Right kidney (tissue), 9 donors: ENCODE measurements around the gene SOCS2.
"Not testable (repeated sequence)": the region's sequence is repeated elsewhere in the genome, so short reads cannot be mapped to it uniquely, and the experiment has no call there.

Experiments
- DNase-seq: peaks from one replicate; pipeline ENCODE4 v3.0.0-alpha.2; 2016
- long read RNA-seq, 8 donors: transcript quantifications; one replicate each; lab custom pipeline, GENCODE V29; 2026

The SOCS2 gene, protein sequence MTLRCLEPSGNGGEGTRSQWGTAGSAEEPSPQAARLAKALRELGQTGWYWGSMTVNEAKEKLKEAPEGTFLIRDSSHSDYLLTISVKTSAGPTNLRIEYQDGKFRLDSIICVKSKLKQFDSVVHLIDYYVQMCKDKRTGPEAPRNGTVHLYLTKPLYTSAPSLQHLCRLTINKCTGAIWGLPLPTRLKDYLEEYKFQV
- long read RNA-seq, donor 1, transcript SOCS2-210 (2 exons, 1,716 nt) = major isoform, 6 of 14 reads
- long read RNA-seq, donor 1, partial matches to known transcripts = 0 of 14 reads
- long read RNA-seq, donor 1, other reads (novel, unspliced or antisense) = 0 of 14 reads
- long read RNA-seq, donor 2, transcript SOCS2-202 (3 exons, 1,065 nt) = major isoform, 6 of 15 reads
- long read RNA-seq, donor 2, partial matches to known transcripts = 5 of 15 reads
- long read RNA-seq, donor 2, other reads (novel, unspliced or antisense) = 0 of 15 reads
- long read RNA-seq, donor 3, partial matches to known transcripts = 0 of 6 reads
- long read RNA-seq, donor 3, other reads (novel, unspliced or antisense) = 0 of 6 reads
- long read RNA-seq, donor 4, transcript SOCS2-202 (3 exons, 1,065 nt) = major isoform, 6 of 14 reads
- long read RNA-seq, donor 4, partial matches to known transcripts = 0 of 14 reads
- long read RNA-seq, donor 4, other reads (novel, unspliced or antisense) = 0 of 14 reads
- long read RNA-seq, donor 5, transcript SOCS2-206 (3 exons, 2,391 nt) = major isoform, 5 of 10 reads
- long read RNA-seq, donor 5, partial matches to known transcripts = 0 of 10 reads
- long read RNA-seq, donor 5, other reads (novel, unspliced or antisense) = 0 of 10 reads
- long read RNA-seq, donor 6, partial matches to known transcripts = 0 of 6 reads
- long read RNA-seq, donor 6, other reads (novel, unspliced or antisense) = 0 of 6 reads
- long read RNA-seq, donor 7, transcript SOCS2-202 (3 exons, 1,065 nt) = minor isoform, 7 of 21 reads
- long read RNA-seq, donor 7, transcript SOCS2-206 (3 exons, 2,391 nt) = minor isoform, 5 of 21 reads
- long read RNA-seq, donor 7, transcript SOCS2-210 (2 exons, 1,716 nt) = major isoform, 8 of 21 reads
- long read RNA-seq, donor 7, partial matches to known transcripts = 0 of 21 reads
- long read RNA-seq, donor 7, other reads (novel, unspliced or antisense) = 0 of 21 reads
- long read RNA-seq, donor 8, transcript SOCS2-206 (3 exons, 2,391 nt) = major isoform, 7 of 18 reads
- long read RNA-seq, donor 8, transcript SOCS2-202 (3 exons, 1,065 nt) = major isoform, 7 of 18 reads
- long read RNA-seq, donor 8, partial matches to known transcripts = 0 of 18 reads
- long read RNA-seq, donor 8, other reads (novel, unspliced or antisense) = 0 of 18 reads

DNA sequence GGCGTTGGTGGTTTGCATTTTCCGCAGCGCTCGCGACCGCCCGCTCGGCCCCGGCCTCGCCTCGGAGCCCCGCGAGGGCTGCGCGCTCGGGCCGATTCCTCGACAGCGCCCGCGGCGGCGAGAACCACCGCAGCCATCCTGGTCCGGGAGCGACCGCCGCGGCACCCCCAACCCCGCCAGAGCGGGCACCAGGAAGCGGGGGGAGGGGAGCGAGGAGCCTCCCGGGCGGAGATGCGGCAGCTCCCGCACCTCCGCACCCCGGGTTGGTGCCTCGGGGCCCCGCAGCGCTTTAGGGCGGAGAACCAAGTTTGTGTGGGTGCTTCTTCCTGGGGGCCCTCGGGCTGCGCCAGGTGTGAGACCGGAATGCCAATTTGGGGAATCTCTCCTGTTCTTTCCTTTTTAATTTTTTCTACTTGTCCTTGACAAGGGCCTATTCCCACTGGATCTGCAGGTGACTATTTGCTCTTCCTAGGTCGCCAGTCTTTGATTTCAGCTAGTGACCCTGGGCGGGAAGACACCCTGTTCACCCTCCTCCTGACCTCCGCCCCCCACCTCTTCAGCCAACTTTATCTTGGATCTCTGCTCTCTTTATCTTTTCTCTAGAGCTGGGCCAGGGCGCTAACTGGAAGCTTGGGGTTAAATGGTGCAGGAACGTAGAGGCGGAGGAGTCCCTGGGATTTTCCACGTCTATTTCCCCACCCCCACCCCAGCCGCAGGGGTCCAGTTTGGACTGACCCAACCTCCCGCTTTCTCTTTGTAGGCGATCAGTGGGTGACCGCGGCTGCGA, at the start of gene SOCS2:
Gene SOCS2 (plus strand): TSS at position 751 of the 787 bp plus-strand sequence. CDS start 223 bp downstream, outside the sequence.
- DNase-seq = peak; percentile 88

DNA sequence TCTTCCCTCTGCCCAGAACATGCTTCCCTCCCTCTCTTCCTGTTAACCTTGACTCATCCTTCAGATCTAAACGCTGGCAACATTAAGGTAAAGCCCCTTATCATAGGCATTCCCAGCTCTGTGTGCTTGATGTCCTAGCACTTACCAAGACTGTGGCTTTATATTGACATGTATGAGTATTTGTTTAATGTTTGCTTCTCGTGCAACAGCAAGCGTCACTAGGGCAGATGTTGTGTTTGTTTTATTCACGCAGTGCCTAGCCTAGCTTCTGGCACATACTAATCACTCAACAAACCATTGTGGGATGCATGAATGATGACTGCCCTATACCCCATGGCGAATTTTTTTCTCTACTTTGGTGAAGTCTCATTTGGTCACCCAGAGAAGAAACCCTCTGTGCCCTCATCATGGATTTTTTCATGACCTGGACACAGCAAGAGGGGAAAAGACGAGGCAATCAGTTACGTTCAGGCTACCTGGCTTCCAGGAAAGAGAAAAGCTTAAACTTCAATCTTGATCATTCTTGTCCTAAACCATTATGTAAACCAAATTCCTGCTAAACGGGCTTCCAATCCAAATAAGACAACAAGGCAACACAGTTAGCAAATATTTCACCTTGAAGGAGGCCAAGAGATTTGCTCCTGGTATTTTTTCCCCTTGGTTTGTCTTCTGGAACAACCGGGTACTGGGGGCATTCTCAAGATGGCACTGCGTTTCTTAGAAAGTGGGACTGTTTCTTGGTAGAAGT, 47.9 kb upstream of the SOCS2 start:
- no peak for DNase-seq

DNA sequence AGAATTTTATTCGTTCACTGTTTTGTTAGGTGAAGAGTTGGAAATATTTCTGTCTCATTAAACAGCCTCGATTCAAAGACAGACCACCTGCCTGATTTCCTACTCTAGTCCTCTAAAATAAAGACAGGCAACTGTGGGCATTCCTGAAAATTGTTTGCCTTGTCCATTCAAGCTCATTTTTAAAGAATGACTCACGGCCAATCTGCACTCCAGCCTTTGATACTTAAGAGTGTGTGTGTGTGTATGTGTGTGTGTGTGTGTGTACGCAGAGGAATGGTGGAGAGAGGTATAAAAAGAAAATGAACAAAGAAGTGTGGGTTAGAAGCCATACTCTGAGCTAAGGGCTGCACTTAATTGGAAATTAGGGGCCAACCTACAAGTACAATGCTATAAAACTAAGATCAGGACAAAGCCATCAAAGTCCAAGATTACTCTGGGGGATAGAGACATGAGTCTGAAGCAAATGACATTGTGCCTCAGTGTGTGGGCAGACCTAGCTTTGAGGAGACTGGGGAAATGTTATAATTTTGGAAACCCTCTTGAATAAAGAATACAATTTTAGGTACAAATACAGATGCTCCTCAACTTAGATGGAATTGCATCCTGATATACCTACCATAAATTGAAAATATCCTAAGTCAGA, 45.6 kb upstream of the SOCS2 start:
- no peak for DNase-seq

DNA sequence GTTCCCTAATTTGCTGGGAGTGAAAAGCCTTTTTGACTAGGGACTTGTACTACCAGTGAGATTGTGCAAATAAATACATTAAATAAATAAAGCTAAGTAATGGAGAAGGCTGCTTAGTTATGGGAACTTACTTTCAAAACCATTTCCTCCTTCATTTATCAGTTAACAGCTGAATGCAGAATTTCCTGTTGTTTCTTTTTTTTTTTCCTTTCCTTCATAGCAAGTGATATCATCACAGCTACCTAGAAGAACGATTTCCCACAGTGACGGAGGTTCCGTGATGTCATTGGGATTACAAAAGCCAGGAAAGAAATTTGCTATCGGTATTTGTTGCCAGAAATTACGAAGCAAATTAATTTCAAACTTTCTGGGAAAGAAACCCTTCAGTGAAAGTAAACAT, 42.1 kb upstream of the SOCS2 start:
- no peak for DNase-seq

DNA sequence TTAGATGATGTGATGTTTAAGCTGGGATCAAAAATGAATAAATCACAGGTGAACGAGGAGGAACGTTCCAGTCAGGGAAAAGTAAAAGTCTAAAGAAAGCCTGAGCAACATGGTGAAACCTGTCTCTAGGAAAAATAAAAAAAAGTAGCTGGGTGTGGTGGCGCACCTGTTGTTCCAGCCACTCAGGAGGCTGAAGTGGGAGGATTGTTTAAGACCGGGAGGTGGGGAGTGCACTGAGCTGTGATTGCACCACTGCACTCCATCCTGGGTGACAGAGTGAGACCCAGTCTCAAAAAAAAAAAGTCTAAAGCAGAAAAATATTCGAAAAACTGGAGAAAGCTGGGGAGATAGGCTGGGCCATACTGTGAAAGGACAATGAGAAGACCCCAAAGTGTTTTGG, 39.2 kb upstream of the SOCS2 start:
- DNase-seq = no peak

DNA sequence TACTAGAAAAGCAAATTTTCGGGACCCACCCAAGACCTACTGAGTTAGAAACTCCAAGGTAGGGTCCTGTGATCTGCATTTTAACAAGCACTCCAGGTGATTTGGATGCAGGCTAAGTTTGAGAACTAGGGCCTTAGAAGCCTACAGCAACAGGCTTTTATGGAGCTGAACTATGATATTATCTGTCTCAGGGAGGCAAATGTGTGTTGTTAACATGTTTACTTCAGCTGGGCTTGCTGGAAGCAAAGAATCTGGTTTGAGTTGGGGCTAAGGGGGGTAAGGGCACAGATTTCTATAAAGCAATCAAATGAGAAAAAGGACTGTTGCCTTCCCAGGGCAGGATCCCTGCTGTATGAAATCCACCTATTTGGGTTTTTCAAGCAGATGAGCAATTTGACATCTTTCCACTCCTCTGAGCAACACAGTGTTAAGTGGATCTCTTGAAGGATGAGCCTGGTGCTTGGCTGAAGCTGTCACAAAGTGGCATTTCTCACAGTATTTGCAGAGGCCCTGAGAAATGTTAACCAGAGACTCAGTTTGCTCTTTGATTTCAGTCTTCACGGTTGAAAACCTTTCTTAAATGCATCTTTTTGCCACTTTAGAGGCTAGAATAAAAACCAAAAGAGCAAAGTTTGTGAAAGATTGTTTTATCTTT, 36.2 kb upstream of the SOCS2 start:
- DNase-seq = no peak

DNA sequence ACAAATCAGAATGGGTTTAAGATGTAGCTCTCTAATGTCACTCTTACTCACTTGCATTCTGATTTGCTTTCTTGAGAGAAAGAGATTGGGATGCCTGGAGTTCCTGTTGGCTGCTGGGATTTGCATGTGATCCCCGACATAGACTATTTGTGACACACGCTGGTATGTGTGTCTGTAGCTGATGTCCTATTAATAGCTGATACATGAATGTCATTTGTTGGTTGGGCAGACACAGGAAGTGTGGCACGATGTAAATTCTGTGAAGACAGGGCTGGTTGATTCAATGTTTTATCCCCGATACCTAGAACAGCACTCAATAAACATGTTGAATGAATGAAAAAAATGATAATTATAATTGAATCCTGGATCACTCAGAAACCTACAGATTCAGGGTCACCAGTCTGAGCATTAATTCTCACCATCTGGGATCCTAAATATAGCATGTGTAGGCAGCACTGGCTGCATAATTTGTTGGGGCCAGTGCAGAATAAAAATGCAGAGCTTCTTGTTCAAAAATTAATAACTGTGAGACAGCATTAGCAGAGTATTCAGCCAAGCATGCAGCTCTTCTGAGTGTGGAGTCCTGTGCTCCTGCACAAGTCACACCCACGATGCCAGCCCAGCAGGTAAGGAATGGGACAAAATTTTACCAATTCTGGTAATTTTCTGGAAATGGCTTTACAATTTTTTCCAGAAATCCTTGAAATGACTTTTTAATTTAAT, 35.5 kb upstream of the SOCS2 start:
- no peak for DNase-seq

DNA sequence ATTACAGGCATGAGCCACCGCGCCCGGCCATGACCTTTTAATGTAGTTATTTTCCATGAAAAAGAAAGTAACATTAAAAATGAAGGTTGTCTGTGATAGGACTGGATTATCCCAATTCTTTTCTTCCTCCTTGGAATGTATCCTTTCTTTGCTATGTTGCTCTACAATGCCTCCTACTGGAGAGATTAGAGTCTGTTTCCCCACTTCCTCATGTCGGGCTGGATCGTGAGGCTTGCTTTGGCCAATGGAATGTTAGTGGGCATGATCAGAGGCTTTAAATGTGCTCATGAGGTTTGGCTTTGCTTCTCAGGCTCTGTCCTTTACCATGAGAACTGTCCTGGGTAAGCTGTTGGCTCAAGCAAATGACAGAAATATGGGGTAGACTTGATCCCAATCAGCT, 34.7 kb upstream of the SOCS2 start:
- DNase-seq = no peak

DNA sequence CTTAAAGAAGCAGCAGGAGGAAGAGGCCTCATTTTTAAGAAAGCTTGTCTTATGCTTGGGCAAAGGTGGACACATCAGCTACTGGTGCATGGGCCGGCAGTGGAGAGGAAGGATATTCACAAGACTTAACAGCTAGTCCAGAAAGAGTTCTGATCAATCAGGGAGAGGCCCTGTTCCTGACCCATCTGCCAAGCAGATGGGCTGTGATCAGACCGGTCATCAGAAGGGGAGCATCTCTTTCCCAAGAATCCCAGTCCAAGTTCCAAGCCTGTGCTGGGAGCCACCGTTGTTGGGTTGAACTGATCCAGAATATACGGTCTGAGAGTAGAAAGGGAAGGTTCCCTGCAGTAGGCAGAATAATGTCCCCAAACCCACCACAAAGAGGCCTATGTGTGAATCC, 32.7 kb upstream of the SOCS2 start:
- DNase-seq = no peak

DNA sequence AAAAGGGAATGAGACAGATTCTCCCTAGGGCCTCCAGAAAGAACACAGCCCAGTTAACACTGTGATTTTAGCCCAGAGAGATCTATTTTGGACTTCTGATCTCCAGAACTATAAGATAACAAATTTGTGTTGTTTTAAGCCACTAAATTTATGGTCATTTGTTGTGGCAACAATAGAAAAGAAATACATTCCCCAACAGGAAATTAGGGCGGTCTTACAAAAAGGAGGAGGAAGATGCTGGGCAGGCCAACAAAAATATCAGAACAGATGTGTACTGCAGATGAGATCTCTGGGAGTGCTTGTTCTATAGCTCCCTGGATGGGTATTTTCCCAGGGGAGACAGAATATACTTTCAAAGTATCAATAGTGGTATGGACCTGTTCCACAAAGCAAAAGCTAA, 32.0 kb upstream of the SOCS2 start:
- no peak for DNase-seq

DNA sequence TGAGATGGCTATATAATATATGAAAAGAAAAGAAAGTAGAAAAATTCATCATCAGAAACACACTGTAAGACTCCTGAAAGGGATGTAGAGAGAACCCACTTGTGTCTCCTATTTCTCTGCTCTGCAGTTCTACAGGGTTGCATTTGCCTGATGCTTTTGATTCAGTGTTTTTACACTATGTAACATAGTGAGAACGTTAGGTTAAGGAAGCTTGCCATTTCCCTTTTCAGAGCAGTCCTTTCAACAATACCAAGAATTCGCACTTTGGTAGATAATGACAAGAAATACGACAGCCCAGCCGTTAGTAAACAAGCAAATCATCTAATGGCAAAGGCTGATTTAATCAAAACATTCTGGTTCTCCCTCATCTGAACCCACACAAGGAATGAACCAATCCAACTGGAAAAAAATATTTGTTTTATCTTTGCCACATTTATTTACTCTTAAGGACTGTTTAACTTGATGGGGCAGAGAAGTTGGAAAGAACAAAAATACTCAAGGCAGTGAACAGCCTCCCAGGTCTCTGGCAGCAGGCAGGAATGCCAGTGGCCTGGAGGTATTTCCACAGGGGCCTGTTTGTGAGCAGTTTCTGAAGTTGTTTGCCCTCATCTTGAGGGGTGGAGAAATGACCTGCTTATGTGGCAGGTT, 30.8 kb upstream of the SOCS2 start:
- DNase-seq = no peak

DNA sequence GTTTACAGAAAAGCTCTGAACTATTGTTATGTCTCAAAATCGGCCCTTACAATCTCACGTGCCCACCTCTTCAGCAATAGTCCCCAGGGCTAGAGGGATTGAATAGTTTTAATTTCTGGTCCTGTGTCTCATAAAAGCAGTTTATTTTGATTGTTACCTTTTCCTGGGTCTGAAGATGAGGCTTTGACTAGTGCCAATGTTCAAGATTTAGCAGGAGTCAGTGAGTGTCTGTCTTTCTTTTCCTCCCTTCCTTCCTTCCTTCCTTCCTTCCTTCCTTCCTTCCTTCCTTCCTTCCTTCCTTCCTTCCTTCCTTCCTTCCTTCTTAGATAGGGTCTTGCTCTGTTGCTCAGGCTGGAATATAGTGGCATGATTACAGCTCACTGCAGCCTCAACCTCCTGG, 24.7 kb upstream of the SOCS2 start:
- DNase-seq = no peak

DNA sequence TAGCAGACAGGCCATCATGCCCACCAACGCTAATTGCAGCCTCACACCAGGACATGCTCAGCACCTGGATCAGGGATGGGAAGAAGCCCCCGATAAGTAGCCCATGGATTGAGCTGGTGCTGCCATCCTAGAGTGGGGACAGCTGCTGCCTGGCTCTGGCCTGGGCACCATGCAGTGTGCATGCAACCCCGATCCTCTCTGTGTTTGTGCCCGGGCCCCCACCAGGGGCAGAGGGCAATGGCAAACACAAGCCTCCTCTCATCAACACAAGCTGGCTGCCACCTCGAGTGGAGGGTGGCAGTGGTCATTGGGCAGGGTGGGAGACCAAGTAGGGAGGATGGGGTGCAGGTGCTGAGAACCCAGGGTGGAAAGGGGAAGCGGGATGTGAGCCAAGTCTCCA, 23.3 kb upstream of the SOCS2 start:
- DNase-seq = no peak

DNA sequence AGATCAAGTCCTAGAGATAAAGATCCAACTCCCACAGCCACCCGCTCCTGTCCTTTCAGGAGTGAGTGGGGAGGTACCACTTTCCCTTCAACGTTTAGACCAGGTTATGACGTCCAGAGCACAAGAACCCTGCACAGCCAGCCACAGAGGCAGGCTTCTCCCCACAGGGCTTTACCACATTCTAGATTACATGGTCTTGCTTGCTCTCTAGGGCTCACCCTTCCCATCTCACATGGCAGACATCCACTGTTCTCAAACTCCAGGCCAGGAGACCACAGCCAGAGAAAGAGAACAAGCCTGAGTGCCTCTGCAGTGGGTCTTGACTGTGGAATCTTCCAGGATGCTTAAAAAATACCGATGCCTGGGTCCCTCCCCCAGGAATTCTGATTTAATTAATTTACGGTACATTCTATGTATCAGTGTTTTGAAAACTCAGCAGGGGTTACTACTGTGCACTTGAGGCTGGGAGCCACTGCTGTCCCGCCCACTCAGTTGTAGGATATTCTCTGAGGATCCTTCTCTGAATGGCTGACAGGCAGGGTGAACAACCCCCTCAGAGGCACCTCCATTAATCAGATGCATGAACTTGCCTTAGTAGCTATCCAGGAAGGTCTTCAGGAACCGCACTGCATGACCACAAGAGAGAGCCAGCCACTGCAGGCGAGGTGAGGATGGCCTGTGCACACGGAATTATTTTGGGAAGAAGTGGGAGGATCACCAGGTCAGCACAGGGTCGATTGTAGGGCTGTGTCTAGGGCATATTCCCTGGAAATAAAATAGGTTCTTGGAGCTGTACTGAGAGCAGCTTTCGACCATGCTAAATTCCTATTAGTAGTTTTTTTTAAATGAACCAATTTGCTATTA, 21.5 kb upstream of the SOCS2 start:
- no peak for DNase-seq

DNA sequence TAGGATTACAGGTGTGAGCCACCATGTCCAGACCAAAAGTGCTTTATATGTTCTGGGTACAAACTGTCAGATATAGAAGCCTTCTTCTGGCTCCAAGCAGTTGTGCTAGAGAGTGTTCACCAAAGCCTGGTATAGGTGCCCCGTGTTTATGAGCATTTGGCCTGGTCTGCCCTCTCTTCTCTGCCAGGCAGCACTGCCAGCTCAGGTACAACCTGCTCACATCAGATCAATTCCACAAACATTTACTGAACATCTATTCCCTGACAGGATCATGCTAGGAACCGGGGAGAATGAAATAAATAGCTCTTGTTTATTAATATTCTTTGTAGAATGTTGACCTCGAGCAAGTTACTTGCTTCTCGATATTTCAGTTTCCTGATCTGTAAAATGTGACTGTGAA, 20.0 kb upstream of the SOCS2 start:
- DNase-seq = no peak

DNA sequence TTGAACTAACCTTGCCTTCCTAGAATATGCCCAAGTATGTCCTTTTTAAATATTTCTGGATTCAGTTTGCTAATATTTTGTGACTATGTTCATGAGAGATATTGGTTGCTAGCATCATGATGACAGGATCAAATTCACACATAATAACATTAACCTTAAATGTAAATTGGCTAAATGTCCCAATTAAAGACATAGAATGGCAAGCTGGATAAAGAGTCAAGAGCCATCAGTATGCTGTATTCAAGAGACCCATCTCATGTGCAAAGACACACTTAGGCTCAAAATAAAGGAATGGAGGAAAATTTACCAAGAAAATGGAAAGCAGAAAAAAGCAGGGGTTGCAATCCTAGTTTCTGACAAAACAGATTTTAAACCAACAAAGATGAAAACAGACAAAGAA, 14.6 kb upstream of the SOCS2 start:
- DNase-seq = not testable (repeated sequence)

DNA sequence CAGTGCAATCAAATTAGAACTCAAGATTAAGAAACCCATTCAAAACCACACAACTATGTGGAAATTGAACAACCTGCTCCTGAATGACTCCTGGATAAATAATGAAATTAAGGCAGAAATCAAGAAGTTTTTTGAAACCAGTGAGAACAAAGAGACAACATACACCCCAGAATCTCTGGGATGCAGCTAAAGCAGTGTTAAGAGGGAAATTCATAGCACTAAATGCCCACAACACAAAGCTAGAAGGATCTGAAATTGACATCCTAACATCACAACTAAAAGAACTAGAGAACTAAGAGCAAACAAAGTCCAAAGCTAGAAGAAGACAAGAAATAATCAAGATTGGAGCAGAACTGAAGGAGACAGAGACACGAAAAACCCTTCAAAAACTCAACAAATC, 13.8 kb upstream of the SOCS2 start:
- DNase-seq = not testable (repeated sequence)
